Naive thymus-derived CD8-positive, alpha-beta T cell (primary cell): Measurements from ENCODE around the gene ESPN. TPM values are rescaled to one million over a fixed set of nuclear protein-coding genes. Genes with fewer than 3 reads are reported as not detected.

Source experiments
- ATAC-seq, 2 donors: fragments of 150-1000 bp; cut with Tn5 transposase in 1 of 2; sonication (Bioruptor Pico), chemical (Tn5 transposase) in 1 of 2; 1 replicate in 1 of 2; 2 replicates in 1 of 2; pipeline ENCODE4 v1.10.0; 2021; ENCODE audit warnings: mild to moderate bottlenecking in 2 of 2, moderate library complexity in 2 of 2
- POLR2A ChIA-PET: fragments of 350-600 bp; sonication (Branson Sonifier 250); formaldehyde crosslinking; loops from one replicate; lab custom pipeline; 2021; ENCODE audit warnings: antibody characterized with exemption; lab: Charles Lee
- DNase-seq, 10 donors: peaks; one replicate each; pipeline versions ENCODE4 v3.0.0 to v3.0.0-alpha.2; 2020 to 2022
- H3K27ac Mint-ChIP-seq, 10 donors: one replicate each; pipeline ENCODE4 v1.8.0; 2020 to 2022; ENCODE audit warnings: mild to moderate bottlenecking in 10 of 10, mixed read lengths in 10 of 10, moderate library complexity in 4 of 10, inconsistent platforms in 1 of 10
- H3K27me3 Mint-ChIP-seq, 5 donors: one replicate each; pipeline ENCODE4 v1.8.0; 2021 to 2022; ENCODE audit warnings: mixed read lengths in 5 of 5
- H3K36me3 Mint-ChIP-seq, 3 donors: one replicate each; pipeline ENCODE4 v1.8.0; 2020 to 2022; ENCODE audit warnings: mixed read lengths in 3 of 3, mild to moderate bottlenecking in 2 of 3, inconsistent platforms in 1 of 3
- H3K4me1 Mint-ChIP-seq, 4 donors: one replicate each; pipeline ENCODE4 v1.8.0; 2021 to 2022; ENCODE audit warnings: mixed read lengths in 4 of 4
- H3K4me3 Mint-ChIP-seq, 10 donors: one replicate each; pipeline ENCODE4 v1.8.0; 2020 to 2022; ENCODE audit warnings: mild to moderate bottlenecking in 10 of 10, mixed read lengths in 10 of 10, moderate library complexity in 6 of 10, inconsistent platforms in 1 of 10
- H3K9me3 Mint-ChIP-seq, 9 donors: one replicate each; pipeline ENCODE4 v1.8.0; 2020 to 2022; ENCODE audit warnings: mixed read lengths in 9 of 9, mild to moderate bottlenecking in 3 of 9, inconsistent platforms in 1 of 9, moderate library complexity in 1 of 9
- polyA plus RNA-seq, 3 donors: library from polyadenylated mRNA; unstranded; fragments of 300-500 nt; fragmentation: Illumina TruSeq; gene quantifications; one replicate each; pipeline ENCODE4 v1.2.3, GENCODE V29; 2021
- total RNA-seq, 8 experiments: library from RNA in 2 of 8; stranded (reverse) in 2 of 8; gene quantifications; one replicate each; pipeline ENCODE4 v1.2.3 and lab custom pipeline; 2021 to 2026

Gene ESPN
- total and polyA plus RNA-seq, 5 experiments from 2014 or later = 0.12 to 2.4 (median 0.81) TPM

DNA sequence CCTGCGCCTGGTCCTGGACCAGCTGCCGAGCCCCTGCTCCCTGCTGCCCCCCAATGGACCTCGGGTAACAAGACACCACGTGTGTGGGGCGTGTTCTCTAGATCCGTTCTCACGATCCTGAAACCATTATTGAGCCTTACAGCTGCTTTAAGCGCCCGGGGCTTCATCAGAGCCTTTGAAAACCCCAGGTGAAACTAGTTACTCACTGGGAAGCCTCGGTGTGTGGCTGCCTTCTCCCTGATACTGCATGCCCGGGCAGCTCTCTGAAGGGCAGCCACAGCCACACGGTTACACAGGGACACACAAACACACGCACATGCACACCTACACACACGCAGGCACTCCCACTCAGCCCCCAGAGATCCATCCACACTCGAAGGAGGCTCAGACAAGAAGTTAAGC, 10.1 kb upstream of the ESPN start:
- H3K27ac Mint-ChIP-seq = peak overlapping the region in 2 of 10 donors; percentile 4 to 11
- POLR2A ChIA-PET = interaction anchor here (0.8 kb wide), 1 partner anchor 66 kb away, joined by 3 read pairs; no protein-coding TSS in a partner anchor

DNA sequence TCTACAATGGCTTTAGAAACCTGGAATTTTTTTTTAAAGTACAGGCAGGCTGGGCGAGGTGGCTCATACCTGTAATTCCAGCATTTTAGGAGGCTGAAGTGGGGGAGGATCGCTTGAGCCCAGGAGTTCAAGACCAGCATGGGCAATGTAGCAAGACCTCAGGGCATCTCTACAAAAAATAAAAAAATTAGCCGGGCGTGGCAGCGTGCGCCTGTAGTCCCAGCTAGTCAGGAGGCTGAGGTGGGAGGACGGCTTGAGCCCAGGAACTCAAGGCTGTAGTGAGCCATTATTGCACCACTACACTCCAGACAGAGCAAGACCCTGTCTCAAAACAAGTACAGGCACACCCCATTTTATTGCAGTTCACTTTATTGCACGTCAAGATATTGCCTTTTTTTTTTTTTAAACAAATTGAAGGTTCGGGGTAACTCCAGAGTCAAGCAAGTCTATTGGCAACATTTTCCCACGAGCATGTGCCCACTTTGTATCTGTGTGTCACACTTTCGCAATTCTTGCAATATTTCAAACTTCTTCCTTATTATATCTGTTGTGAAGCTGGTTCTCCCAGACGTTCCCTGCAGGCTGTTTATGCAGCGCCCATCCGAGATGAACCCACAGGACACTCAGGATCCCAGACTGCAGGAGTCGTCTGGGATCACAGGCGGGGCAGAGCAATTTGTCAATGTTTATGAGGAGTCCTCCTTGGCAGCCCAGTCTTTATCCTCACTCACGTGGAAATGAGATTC, 9.5 kb upstream of the ESPN start:
- Mint-ChIP-seq H3K27me3 (peaks cover 24 to 73% (median 44%) of the 10 kb centered on the region in 5 donors), H3K4me3 (peak overlapping the region in 1 of 10 donors; percentile 34), H3K9me3 (no peaks in the 10 kb centered on the region), H3K36me3 (no peaks in the 10 kb centered on the region), H3K4me1 (peaks cover 6 to 9% (median 8%) of the 10 kb centered on the region in 4 donors), H3K27ac (no peak overlapping the region)
- POLR2A ChIA-PET = interaction anchor here (0.8 kb wide), 1 partner anchor 67 kb away, joined by 3 read pairs; no protein-coding TSS in a partner anchor
- DNase-seq = no peak
- ATAC-seq = no peak

More for the DNA sequence above, 10.1 kb upstream of the ESPN start:
- peaks cover 24 to 71% (median 44%) of the 10 kb centered on the region in 5 donors for H3K27me3 Mint-ChIP-seq
- H3K9me3 Mint-ChIP-seq = no peaks in the 10 kb centered on the region
- no peaks in the 10 kb centered on the region for H3K36me3 Mint-ChIP-seq
- peaks cover 6 to 9% (median 7%) of the 10 kb centered on the region in 4 donors for H3K4me1 Mint-ChIP-seq
- peak overlapping the region in 1 of 10 donors; percentile 36 for H3K4me3 Mint-ChIP-seq
- ATAC-seq (peak; percentile 76 to 83), DNase-seq (peak in 3 of 10 donors; percentile 24 to 37 (median 29))

DNA sequence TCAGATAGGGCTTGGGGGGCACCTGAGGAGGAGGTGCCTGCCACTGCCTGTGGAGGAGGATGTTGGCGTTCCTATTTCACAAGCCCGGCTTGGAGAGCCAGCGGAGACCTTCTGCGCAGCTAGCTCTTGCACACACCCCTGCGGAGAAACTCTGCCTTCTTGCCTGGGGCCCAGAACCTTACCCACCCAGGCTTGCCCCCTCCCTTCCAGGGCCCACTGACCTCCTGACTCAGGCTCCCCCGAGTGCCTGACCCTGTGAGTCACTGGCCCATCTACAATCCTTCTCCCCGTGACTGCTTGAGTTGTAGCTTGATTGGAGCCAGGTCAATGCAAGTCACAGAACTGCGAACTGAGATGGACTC, 8.3 kb upstream of the ESPN start:
- Mint-ChIP-seq H3K27me3 (peaks cover 24 to 79% (median 45%) of the 10 kb centered on the region in 5 donors), H3K9me3 (no peaks in the 10 kb centered on the region), H3K4me1 (peaks cover 6 to 18% (median 14%) of the 10 kb centered on the region in 4 donors), H3K27ac (no peak overlapping the region), H3K4me3 (no peak overlapping the region), H3K36me3 (no peaks in the 10 kb centered on the region)
- DNase-seq (no peak), ATAC-seq (no peak)
- POLR2A ChIA-PET = no interaction called here

DNA sequence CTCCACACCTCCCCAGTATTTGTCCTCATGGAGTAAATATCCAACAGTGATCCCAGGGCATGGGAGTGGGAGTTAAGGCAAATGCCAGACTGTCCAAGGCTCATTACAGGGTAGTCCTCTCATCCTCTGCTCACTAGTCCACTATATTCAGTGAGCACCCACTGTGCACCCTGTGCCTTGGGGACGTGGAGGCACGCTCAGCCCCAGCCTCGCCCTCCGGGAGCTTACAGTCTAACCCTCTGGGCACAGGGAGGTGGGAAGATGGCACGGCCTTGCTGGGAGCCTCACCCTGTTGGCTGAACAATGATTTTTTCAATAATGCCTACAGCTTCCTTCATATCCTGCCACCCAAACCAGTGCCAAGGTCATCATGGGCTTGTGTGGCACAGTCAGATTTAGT, 7.7 kb upstream of the ESPN start:
- peaks cover 6 to 18% (median 14%) of the 10 kb centered on the region in 4 donors for H3K4me1 Mint-ChIP-seq
- DNase-seq (no peak), ATAC-seq (no peak)
- H3K4me3 Mint-ChIP-seq = no peak overlapping the region
- POLR2A ChIA-PET = no interaction called here
- H3K9me3 Mint-ChIP-seq = no peaks in the 10 kb centered on the region
- H3K36me3 Mint-ChIP-seq = no peaks in the 10 kb centered on the region
- peaks cover 27 to 83% (median 50%) of the 10 kb centered on the region in 5 donors for H3K27me3 Mint-ChIP-seq
- H3K27ac Mint-ChIP-seq = no peak overlapping the region

DNA sequence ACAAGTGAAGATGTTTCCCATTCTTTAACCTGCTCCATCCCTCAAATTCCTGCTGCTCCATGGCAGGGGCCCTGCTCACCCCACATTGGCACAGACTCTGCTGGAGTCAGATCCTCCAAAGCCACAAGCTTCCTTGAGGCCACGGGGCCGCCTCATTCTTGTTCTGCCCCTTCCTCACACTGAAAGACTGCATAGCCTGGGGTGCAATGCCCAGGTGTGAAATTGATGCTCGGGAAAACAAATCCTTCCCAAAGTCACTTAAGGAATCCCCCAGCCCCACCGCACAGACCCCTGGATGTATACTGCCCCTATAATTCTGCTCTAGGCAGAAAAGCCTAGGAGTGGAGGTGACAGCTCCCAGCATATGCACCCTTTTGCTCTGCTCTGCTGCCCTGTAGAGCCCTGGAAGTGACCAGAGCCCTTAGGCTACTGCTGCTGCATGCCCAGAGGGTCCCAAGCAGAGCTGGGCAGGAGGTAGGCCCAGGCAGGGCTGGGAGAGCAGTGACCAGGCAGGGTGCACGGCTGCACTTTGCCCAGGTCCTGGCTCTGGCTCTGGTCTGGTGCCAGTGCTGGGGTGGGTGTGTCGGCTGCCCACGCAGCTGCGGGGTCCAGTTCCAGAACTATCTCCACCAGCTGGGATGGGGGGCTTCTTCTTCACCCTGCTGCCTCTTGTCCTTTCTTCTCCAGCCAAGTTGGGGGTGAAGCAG, 6.5 kb upstream of the ESPN start:
- Mint-ChIP-seq H3K27ac (no peak overlapping the region), H3K4me1 (peaks cover 6 to 18% (median 14%) of the 10 kb centered on the region in 4 donors), H3K4me3 (no peak overlapping the region), H3K27me3 (peaks cover 28 to 87% (median 50%) of the 10 kb centered on the region in 5 donors), H3K36me3 (no peaks in the 10 kb centered on the region), H3K9me3 (no peaks in the 10 kb centered on the region)
- POLR2A ChIA-PET = no interaction called here
- DNase-seq (no peak), ATAC-seq (no peak)

DNA sequence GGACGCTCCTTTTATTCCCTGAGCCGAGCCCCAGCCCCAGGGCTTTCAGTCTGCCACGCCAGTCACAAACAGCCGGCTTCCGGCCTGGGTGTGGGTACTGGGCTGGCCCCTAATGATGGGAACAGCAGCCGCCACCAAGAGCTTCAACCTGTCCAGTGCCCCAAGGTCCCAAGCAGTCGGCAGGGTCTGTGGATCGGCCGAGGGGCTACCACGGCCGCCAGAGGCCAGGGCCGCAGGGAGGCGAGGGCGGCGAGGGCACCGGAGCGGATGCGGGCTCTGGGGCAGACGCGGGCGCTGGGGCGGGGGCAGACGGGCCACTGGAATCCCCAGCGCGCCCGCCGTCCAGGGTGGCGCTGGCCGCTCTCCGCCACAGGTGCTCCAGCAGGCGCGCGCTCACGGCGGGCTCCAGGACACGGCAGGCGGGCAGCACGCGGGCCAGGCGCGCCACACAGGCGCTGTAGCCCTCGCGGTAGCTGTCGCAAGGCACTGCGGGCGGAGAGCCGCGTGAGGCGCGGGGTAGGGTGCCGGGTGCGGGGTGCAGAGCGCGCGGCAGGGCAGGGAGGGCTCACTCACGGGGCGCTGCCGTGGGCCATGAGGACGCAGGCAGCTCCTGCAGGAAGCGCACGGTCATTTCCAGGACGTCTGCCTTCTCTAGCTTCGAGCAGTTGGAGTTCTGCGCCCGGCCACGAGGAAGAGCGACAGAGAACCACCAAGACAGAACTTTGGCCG, 5.7 kb upstream of the ESPN start:
- Mint-ChIP-seq H3K27ac (no peak overlapping the region), H3K4me1 (peaks cover 7 to 21% (median 19%) of the 10 kb centered on the region in 4 donors), H3K4me3 (peak overlapping the region in 8 of 10 donors; percentile 36 to 71 (median 52)), H3K36me3 (no peaks in the 10 kb centered on the region), H3K9me3 (no peaks in the 10 kb centered on the region), H3K27me3 (peaks cover 28 to 85% (median 48%) of the 10 kb centered on the region in 5 donors)
- POLR2A ChIA-PET = interaction anchor here (0.6 kb wide), 1 partner anchor 121 kb away, joined by 6 read pairs; no protein-coding TSS in a partner anchor
- ATAC-seq (no peak), DNase-seq (no peak)

DNA sequence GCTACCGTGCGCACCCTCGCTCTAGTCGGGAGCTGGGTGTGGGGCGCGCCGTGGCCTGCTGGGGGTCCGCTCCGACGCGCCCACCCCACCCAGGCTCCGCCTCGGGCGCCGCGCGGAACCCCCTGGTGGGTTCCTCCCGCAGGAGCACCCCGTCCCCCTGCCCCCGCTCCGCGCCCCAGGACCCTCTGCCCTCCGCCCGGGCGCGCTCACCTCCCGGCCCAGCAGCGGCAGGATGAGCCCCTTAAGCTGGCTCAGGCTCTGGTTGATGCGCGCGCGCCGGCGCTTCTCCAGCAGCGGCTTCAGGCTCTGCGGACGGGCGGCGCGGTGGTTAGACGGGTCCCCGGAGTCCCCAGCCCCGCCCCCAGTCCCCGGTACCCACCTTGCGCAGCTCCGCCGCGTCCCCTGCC, 5.2 kb upstream of the ESPN start:
- ATAC-seq (peak; percentile 17 to 19), DNase-seq (no peak)
- peaks cover 10 to 24% (median 22%) of the 10 kb centered on the region in 4 donors for H3K4me1 Mint-ChIP-seq
- H3K4me3 Mint-ChIP-seq = peak overlapping the region in 5 of 10 donors; percentile 36 to 71 (median 64)
- no peaks in the 10 kb centered on the region for H3K9me3 Mint-ChIP-seq
- peaks cover 28 to 85% (median 47%) of the 10 kb centered on the region in 5 donors for H3K27me3 Mint-ChIP-seq
- no peak overlapping the region for H3K27ac Mint-ChIP-seq
- H3K36me3 Mint-ChIP-seq = no peaks in the 10 kb centered on the region
- POLR2A ChIA-PET = interaction anchor here (0.6 kb wide), 1 partner anchor 121 kb away, joined by 6 read pairs; no protein-coding TSS in a partner anchor

DNA sequence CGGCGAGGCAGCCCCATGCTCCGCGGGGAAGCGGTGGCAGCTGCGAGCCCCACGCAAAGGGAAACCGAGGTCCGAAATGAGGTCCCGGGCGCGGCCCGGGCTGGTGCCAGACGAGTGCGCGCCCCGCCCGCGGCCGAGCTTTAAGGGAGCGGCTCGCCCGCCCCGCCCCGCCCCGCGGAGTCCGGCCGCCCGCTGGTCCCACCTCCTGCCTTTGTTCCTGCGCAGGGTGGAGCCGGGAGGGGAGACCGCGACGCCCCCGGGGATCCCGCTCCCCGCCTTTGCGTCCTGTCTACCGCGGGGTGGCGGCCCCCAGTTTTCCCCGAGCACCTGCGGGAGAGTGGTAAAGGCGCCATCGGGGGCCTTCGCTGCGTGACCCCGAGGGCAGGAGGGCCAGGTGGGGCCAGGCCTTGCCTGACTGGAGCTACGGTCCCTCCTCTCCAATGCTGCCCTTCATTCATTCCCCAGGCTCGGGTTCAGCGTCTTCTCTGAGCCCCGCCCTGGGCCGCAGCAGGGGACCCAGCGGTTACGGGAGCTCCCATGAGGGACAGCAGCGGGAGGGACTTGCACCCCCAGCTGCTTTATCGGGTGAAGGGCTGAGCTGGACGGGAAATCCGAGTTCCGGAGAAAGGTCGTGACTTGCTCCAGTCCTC, 4.6 kb upstream of the ESPN start, which contains the start of gene HES2:
HES2 (minus strand) TSS at position 116 of the 650 bp plus-strand sequence; CDS start at position 17, 99 bp downstream.
- ATAC-seq (peak in 1 of 2 donors; percentile 7), DNase-seq (peak in 1 of 10 donors; percentile 16)
- Mint-ChIP-seq H3K4me3 (peak within 1 kb of the TSS in 9 of 10 donors; percentile 14 to 71 (median 61)), H3K27ac (no peak within 1 kb of the TSS), H3K9me3 (no peaks in the 10 kb centered on the region), H3K27me3 (peaks cover 28 to 80% (median 45%) of the 10 kb centered on the region in 5 donors), H3K36me3 (no peaks in the 10 kb centered on the region), H3K4me1 (peaks cover 7 to 22% (median 19%) of the 10 kb centered on the region in 4 donors)
- POLR2A ChIA-PET = interaction anchor here (0.6 kb wide), 1 partner anchor 126 kb away, joined by 4 read pairs; no protein-coding TSS in a partner anchor

DNA sequence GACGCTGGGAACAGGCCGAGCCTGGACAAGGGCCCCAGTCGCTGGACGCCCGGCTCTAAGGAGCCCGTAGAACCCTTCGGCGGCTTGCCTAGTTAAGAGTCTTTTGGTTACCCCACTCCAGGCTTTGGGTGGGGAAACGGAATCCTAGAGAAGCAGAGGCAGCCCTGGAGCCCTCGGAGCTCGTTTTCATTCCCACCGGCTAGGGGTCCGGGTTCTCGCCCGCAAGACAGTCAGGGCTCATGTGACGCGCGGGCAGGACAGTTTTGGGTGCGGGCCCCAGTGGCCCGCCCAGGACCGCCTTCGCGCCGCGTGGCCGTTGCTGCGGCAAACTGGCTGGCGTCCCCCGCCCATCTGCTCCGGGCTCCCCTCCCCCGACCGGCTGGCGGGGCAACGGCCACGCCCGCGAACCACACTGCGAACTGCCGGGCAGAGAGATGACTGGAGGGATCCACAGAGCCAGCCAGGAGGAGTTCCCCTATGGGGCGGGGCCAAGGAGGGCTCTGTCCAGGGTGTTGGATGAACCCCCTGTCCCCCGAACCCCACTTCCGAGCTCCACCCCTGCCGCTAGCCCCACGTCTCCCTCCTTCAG, 4.0 kb upstream of the ESPN start:
- Mint-ChIP-seq H3K9me3 (no peaks in the 10 kb centered on the region), H3K27ac (no peak overlapping the region), H3K27me3 (peaks cover 24 to 77% (median 38%) of the 10 kb centered on the region in 5 donors), H3K4me1 (peaks cover 7 to 22% (median 19%) of the 10 kb centered on the region in 4 donors), H3K36me3 (no peaks in the 10 kb centered on the region), H3K4me3 (peak overlapping the region in 5 of 10 donors; percentile 33 to 71 (median 37))
- DNase-seq (no peak), ATAC-seq (no peak)
- POLR2A ChIA-PET = interaction anchor here (0.6 kb wide), 1 partner anchor 125 kb away, joined by 4 read pairs; no protein-coding TSS in a partner anchor

DNA sequence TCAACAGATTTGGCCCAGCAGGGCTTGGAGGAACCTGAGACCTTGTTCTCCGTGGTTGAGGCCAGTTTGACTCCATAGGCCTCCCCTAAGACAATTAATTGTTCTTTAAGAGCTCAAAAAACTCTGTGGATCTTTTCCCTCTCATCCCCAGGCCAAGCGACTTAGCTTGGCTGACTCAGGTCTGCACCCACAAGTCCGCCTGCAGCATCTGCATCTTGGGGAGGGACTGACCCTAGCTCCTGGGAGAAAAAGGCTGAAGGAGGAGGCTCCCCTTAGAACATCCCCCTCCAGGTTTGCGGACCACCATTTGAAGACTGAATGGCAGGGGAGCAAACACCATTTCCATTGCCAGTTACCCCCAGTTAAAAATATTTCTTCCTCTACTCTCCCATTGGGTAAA, 3.3 kb upstream of the ESPN start:
- DNase-seq (no peak), ATAC-seq (no peak)
- peaks cover 7 to 22% (median 20%) of the 10 kb centered on the region in 4 donors for H3K4me1 Mint-ChIP-seq
- POLR2A ChIA-PET = no interaction called here
- peaks cover 18 to 75% (median 36%) of the 10 kb centered on the region in 5 donors for H3K27me3 Mint-ChIP-seq
- no peak overlapping the region for H3K27ac Mint-ChIP-seq
- no peaks in the 10 kb centered on the region for H3K36me3 Mint-ChIP-seq
- no peaks in the 10 kb centered on the region for H3K9me3 Mint-ChIP-seq
- peak overlapping the region in 5 of 10 donors; percentile 18 to 61 (median 33) for H3K4me3 Mint-ChIP-seq

DNA sequence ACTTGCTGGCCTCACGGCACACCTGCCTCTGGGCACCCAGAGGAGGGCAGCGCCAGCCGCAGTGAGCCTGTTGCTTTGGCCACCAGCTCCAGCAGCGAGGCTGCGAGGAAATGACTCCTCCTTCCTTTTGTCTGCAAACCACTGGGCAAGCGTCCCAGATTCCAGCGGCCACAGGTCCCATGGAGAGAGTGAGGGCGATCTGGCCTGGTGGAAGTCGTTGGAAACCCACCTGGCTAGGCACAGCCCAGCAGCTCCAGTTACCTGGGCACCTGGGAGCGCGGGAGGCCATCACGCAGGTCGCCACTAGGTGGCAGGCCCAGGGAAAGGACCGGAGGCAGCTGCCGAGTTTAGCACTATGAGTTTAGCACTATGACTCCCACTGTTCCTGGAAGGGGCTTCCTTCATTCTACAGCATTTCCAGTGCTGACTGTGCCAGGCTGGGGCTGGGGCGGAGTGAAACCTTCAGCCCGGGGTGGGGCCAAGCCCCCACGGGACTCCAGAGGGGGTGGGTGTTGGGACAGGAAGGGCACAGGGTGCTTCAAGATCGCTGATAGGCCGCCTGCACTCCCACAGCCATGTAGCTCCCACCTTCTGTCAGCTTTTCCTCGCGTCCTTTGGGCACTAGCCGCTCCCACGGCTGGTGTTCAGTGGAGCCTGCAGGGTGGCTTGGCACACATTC, 1.1 kb upstream of the ESPN start:
- H3K27me3 Mint-ChIP-seq = peaks cover 7 to 73% (median 22%) of the 10 kb centered on the region in 5 donors
- POLR2A ChIA-PET = interaction anchor here (0.5 to 1.4 kb wide), 2 partner anchors 34 to 36 kb away, joined by 3 read pairs; no protein-coding TSS in a partner anchor

More for the DNA sequence above, 1.1 kb upstream of the ESPN start:
- H3K36me3 Mint-ChIP-seq = no peaks in the 10 kb centered on the region
- H3K9me3 Mint-ChIP-seq = no peaks in the 10 kb centered on the region
- H3K27ac Mint-ChIP-seq = no peak overlapping the region
- H3K4me1 Mint-ChIP-seq = peaks cover 9 to 22% (median 19%) of the 10 kb centered on the region in 4 donors
- peak; percentile 76 to 83 for ATAC-seq
- peak; percentile 45 to 80 (median 63) for DNase-seq
- H3K4me3 Mint-ChIP-seq = peak overlapping the region; percentile 52 to 81 (median 70)
